Ishikawa (cell line): Measurements from ENCODE around the gene SCIMP.

Experiments
- CEBPB ChIP-seq: IDR thresholded peaks from 2 replicates; pipeline ENCODE4 v1.6.1; 2012
- CREB1 ChIP-seq: IDR thresholded peaks from 2 replicates; pipeline ENCODE4 v1.6.1; 2012; ENCODE audit warnings: low read depth
- EGR1 ChIP-seq: IDR thresholded peaks from 2 replicates; pipeline ENCODE4 v1.6.1; 2012
- EP300 ChIP-seq: IDR thresholded peaks from 2 replicates; pipeline ENCODE4 v1.6.1; 2012; ENCODE audit warnings: borderline replicate concordance
- MAX ChIP-seq: IDR thresholded peaks from 2 replicates; pipeline ENCODE4 v1.6.1; 2012
- NFIC ChIP-seq: IDR thresholded peaks from 2 replicates; pipeline ENCODE4 v1.6.1; 2012
- RAD21 ChIP-seq: IDR thresholded peaks from 2 replicates; pipeline ENCODE4 v1.6.1; 2012; ENCODE audit warnings: low read depth
- TAF1 ChIP-seq: IDR thresholded peaks from 2 replicates; pipeline ENCODE4 v1.6.1; 2012; ENCODE audit warnings: low read depth, mild to moderate bottlenecking
- TEAD4 ChIP-seq: IDR thresholded peaks from 2 replicates; pipeline ENCODE4 v1.6.1; 2012
- YY1 ChIP-seq: IDR thresholded peaks from 2 replicates; pipeline ENCODE4 v1.6.1; 2012; ENCODE audit warnings: low read depth
- TF ChIP-seq, protein P1 (sequence below): IDR thresholded peaks from 2 replicates; pipeline ENCODE4 v1.6.1; 2012; ENCODE audit warnings: low read depth, mild to moderate bottlenecking

DNA sequence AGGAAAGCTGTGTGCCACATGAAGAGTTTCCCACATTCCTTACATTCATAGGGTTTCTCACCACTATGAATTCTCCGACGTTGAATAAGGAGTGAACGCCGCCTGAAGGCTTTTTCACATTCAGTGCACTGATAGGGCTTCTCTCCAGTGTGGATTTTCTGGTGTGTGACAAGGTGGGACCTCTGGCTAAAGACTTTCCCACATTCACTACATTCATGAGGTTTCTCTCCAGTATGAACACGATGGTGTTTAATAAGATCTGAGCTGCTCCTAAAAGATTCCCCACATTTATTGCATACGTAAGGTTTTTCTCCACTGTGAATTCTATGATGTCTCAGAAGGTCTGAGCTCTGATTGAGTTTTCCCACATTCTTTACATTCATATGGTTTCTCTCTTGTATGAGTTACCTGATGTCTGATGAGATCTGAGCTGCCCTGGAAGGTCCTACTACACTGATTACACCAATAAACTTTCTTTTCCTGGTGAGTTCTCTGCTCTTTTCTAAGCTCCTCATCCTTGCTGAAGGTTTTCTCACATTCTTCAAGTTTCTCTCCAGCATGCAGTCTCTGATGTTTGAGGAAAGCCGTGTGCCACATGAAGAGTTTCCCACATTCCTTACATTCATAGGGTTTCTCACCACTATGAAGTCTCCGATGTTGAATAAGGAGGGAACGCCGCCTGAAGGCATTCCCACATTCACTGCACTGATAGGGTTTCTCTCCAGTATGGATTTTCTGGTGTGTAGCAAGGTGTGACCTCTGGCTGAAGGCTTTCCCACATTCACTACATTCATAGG, 53.0 kb downstream of the SCIMP start:
- TF ChIP-seq CREB1 (no peak), EP300 (no peak), RAD21 (no peak), TAF1 (no peak), EGR1 (no peak), NFIC (no peak), YY1 (no peak), CEBPB (no peak), MAX (no peak; the same call in 1 of the 2 replicates), TEAD4 (peak; percentile 47; the same call in 1 of the 2 replicates)
- TF ChIP-seq, protein P1, sequence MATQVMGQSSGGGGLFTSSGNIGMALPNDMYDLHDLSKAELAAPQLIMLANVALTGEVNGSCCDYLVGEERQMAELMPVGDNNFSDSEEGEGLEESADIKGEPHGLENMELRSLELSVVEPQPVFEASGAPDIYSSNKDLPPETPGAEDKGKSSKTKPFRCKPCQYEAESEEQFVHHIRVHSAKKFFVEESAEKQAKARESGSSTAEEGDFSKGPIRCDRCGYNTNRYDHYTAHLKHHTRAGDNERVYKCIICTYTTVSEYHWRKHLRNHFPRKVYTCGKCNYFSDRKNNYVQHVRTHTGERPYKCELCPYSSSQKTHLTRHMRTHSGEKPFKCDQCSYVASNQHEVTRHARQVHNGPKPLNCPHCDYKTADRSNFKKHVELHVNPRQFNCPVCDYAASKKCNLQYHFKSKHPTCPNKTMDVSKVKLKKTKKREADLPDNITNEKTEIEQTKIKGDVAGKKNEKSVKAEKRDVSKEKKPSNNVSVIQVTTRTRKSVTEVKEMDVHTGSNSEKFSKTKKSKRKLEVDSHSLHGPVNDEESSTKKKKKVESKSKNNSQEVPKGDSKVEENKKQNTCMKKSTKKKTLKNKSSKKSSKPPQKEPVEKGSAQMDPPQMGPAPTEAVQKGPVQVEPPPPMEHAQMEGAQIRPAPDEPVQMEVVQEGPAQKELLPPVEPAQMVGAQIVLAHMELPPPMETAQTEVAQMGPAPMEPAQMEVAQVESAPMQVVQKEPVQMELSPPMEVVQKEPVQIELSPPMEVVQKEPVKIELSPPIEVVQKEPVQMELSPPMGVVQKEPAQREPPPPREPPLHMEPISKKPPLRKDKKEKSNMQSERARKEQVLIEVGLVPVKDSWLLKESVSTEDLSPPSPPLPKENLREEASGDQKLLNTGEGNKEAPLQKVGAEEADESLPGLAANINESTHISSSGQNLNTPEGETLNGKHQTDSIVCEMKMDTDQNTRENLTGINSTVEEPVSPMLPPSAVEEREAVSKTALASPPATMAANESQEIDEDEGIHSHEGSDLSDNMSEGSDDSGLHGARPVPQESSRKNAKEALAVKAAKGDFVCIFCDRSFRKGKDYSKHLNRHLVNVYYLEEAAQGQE: no peak
